G401.6 (cell line): ENCODE data around the gene PDCD11.
A peak's percentile ranks its signal among the peaks of the same experiment; 100 is the strongest.
"Not testable (repeated sequence)": the region's sequence is repeated elsewhere in the genome, so short reads cannot be mapped to it uniquely, and the experiment has no call there.

Experiments used
- FAIRE-seq: peaks from 2 replicates; lab custom pipeline; 2012; peaks lifted over from hg19 to GRCh38; lab: Jason Lieb, UNC

Gene PDCD11

DNA sequence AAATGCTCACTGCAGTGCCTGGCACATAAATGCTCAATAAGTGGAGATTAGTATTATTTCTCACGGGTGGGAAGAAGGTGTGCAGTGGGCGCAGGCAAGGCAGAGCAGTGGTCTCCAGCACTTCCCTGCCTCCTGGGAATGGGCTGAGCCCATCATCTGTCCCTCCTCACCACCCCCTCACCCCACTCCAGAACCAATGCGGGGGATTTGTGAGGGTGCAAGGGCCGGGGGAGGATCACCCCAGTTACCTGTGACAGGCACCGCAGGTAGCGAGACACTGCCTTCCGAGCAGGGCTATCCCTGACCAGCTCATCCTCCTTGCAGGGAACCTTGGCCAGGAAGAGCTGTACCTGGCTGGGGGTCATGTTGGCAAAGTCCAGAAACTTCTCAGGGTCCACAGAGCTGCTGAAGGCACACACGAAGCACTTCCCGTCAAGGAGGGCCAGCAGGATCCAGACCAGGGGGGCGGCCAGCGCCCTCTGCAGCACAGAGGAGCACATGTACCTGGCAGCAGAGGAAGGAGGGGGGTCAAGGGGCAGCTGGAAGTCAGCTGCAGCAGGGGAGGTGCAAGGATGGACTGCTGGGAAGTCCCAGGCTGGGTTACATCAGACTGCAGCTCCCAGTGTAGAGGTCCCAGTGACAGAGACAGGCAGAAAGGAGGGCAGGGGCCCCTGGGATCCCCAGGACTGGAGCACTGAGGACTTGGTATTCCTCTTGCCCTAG lies 79.8 kb downstream of the PDCD11 start:
- no peak for FAIRE-seq

DNA sequence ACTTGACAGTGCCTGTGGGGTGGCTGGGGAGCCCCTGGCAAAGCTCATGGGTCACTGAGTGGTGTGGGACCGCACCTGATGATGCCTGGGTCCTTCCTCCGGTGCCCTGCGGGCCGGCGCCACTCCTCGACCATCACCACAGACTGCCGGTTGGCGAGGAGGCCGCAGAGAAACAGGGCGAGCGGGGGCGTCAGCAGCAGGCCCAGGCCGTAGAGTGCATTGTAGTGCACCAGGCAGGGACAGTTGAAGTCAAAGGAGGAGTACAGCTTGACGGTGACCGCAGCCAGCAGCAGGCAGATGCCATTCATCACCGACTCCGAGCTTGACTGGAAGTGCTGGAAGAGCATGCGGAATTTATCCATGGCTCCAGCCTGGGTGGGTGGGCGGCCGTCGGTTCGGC lies 82.2 kb downstream of the PDCD11 start:
- FAIRE-seq, result no peak

DNA sequence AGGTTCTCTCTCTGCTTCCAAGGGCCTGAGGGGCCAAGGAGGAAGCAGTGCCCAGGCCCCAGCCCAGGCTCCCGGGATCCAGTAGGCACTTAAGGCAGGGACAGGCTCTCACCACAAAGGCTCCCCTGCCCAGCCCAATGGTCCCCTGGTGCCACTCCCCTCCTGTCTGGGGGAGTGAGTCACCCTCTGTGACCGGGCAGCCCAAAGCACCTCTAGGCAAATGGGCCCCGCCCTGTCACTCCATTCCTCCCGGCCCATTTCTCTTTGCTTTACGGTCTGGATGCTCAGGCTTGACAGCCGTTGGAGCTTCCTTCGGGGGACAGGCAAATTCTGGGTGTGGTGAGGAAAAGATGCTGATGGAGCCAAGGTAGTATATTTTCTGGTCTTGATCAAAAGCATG lies 82.7 kb downstream of the PDCD11 start, which contains the start of gene CALHM3:
Gene CALHM3, minus strand, starts transcription at position 106 of the 400 bp plus-strand sequence. CDS start 208 bp downstream, outside the sequence.
- FAIRE-seq, result no peak

DNA sequence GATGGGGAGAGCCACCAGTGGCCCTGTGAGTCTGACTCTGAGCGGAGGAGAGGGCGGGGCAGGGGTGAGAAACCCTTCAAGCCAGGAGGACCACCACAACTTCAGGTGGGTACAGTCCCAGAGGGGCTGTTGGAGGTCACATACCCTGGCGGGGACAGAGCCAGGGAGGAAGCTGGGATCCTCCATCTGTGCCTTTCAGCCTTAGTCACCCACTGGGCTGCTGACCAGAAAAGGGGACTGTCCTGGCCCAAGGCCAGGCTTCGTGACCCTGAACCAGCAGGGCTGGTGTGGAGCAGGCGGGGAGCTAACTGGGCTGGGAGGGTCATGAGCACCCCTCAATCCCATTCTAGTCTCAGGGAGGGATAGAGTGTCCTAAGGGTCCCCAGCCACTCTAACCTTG lies 84.1 kb downstream of the PDCD11 start:
- no peak for FAIRE-seq

DNA sequence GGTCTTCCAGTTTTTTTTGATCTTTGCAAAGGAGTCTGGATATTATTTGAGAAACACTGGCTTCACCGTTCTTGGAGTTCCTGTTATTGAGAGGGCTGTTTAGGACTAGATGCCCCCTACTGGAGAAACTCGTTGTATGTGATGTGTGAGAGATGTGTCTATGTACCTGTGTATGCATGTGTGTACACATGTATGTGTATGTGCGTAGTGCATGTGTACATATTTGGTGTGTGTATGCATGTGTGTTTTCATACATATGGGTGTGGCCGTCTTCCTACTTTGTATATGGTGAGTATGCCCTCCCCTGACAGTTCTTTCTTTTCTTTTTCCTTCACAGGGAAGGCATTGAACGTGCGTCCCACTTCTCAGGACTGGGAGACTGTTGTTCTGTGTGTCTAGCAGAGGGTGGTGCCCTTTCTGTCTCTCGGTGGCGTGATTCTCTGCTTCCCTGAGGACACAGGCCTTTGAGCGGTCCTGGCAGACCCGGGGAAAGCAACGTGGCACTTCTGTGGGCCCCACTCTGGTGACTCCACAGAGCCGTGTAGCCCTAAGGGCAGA lies 85.6 kb downstream of the PDCD11 start:
- FAIRE-seq, result peak; percentile 90

DNA sequence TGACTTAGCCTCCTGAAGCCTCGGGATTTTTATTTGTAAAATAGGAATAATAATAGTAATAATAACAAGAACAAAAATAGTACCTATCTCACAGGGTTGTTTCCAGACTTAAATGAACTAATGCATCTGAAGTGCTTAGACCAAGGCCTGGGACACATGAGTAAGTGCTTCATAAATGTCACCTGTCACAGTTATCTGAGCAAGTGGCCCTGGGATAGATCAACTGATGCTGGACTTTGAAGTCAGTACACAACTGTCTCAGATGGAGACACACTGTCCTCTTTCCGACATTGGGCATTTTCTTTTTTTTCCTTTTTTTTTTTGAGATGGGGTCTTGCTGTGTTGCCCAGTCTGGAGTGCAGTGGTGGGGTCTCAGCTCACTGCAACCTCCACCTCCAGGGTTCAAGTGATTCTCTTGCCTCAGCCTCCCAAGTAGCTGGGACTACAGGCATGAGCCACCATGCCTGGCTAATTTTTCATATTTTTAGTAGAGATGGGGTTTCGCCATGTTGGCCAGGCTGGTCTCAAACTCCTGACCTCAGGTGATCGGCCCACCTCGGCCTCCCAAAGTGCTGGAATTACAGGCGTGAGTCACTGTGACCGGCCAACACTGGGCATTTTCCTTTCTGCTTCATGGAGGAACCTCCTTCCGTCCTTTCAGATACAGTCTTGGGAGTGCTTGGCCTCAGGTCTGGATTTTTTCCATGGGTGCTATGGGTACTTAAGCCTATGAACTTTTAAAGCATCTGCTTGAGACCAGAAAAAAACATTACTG lies 90.4 kb downstream of the PDCD11 start:
- not testable (repeated sequence) for FAIRE-seq

DNA sequence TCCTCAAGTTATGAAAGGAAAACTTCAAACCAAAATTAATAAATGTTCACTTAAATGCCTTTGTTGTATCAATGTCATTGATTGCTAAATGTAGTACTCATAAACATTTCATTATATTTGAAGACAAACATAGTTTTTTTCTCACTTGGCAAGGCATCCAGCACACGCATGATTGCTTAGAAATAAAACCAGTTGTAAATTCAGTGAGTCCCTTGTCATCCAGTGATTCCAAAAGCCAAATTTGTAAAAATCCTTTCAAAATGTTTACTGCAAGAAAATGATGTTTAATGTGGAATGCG lies 90.9 kb downstream of the PDCD11 start:
- no peak for FAIRE-seq

DNA sequence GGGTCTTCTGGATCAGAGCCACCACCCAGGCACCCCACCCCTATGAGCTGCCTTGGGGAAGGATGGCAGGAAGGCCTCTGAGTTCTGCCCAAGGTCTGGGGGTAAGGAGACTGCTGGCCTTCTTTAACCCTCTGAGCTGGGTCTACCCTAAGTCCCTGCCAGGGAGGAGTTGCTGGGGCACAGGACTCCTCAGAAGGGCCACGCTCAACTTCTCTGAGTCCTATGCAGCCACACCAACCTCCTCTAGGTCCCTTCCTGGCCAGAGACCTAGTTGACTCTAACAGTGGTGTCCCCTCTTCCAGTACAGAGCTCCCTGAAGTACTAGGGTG lies 94.5 kb downstream of the PDCD11 start:
- no peak for FAIRE-seq

DNA sequence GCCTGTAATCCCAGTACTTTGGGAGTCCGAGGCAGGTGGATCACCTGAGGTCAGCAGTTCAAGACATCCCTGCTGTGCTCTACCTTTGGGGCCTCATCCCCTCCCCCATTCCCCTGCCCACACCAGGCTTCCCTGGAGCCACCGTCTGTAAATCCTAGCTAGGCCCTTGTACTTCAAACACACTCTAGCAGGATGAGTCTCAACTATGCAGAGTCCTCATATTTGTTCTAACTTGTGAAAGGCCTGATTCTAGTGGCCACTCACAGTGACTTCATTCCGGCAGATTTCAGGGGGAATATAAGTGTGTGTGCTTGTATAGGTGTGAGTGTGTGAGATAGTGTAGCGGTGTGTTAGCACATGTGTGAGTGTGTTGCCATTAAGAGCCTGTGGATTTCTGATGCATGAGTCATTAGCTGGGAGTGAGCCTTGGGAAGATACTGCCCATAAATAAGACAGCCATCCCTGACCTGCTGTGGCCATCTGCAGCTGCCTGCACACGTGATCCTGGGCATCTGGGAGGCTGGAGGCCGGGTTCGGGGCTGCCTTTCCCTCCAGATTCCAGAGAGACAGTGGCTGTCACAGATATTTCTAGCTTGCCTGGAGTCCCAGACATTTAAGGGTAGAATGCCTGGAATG lies 95.4 kb downstream of the PDCD11 start:
- no peak for FAIRE-seq

DNA sequence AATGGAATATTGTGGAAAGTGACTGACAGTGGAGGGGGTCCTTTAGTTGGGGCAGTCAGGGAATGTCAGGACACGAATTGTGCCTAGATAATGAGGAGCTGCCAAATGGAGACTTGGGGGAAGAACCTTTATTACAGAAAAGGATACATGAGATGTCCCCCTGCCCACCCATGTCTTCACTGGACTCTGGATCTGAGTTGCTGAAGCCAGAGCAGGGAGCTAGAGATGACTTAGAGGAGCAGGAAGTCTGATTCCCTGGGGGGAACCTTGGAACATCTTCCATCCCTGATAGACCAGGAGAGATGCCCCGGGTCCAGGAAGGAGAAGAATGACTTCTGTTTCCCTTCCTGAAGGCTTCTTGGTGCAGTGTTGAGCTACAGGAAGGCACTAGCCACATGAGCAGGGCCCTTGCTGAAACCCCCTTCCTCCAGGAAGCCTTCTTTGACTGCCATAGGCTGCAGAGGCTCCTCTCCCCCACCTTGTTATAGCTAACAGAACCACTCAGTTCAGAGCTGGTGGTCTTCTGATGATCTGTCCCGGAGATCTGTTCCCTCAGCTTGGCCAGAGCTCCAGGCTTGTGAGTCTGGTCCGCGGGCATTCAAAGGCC lies 96.3 kb downstream of the PDCD11 start:
- FAIRE-seq, result no peak

DNA sequence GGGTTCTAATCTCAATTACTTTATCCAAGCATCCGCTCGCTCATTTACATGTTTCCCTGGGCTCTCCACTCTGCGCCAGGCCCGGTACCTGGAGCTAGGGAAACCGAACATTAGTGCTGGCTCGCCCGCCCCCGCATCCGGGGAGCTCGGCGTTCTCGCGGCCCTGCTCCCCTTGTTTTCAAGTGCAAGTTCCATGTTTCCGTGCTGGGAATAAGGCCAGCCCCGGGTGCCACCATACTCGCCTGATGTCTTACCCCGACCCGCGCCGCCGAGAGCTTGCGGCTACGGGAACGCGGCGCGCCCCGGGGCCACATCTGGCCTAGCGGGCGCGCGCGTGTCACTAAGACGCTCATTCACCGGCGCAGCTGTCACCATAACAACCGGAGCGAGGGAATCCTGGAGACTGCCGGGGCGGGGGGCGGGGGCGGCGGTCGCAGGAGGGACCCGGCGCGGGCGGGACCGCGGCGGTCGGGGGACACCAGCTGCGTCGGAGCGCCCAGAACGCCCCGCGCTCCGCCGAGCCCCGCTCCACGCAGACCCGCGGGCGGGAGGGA lies 97.0 kb downstream of the PDCD11 start, which contains the start of gene NEURL1:
Gene NEURL1, plus strand, starts transcription at position 344 of the 554 bp plus-strand sequence. CDS start 683 bp downstream, outside the sequence.
- FAIRE-seq, result no peak

DNA sequence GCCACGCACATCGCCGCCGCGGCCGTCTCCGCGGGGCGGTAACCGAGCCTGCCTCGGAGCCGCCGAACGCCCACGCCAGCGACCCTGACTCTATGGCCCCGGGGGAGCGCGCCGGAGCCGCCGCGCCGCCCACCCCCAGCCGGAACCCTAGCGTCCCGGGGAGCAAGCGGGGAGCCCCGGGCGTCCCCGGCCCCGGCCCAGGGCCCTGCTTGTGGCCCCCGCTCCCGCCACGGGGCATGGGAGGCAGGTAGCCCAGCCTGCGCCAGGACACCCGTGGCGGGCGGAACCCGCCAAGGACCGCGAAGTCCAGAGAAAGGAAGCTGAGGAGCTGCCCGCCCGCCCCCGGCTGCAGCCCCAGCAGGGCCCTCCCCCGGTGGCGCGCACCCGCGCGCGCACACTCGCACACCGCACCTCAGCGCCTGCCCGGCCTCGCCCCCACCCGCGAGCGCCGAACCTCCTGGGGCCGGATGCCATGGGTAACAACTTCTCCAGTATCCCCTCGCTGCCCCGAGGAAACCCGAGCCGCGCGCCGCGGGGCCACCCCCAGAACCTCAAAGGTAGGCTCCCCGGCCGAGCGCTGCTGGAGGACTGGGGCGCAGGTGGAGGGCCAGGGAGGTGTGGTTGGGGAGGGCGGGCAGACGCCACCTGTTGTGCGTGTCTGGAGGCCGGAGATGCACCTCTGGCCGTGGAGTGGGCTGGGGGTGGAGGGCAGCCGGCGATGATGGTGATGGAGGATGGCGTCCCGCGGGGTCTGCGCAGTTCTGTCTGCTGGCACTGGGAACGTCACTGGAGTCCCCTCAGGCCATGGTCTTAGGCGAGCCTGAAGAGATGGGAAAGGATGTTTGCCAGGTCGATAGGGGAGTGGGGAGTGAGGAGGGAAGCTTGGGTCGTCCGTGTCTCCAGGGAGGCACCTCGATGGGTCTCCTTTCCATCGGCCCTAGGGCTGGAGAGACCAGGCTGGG lies 97.8 kb downstream of the PDCD11 start:
- FAIRE-seq, result no peak

DNA sequence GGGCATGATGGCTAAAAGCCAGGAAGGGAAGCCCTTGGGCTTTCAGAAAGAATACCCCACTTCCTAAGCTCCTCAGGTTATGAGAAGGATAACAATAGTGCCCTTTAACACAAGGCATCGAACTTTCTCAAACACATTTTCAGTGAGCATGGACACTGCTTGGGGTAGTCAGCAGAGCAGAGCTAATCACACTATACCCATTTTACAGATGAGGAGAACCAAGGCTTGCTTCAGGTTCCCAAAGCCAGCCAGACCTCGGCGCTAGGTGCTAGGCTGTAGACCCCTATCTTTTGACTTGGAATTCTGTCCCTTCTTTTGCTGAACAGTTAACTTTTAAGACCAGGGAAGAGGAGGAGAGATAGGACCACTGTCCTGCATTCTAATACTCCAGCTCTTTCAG lies 98.9 kb downstream of the PDCD11 start:
- no peak for FAIRE-seq
